HepG2 (cell line): ENCODE results near the gene RABGGTA. TPM values are rescaled to one million over a fixed set of nuclear protein-coding genes. Genes with fewer than 3 reads are reported as not detected.
A peak's percentile ranks its signal among the peaks of the same experiment; 100 is the strongest.

Experiments used
- ARID4A ChIP-seq: sonication (generic); formaldehyde crosslinking; IDR thresholded peaks from 2 replicates; pipeline ENCODE4 v1.5.0; 2020; ENCODE audit warnings: mild to moderate bottlenecking, missing genetic modification reagents, borderline replicate concordance
- BRCA1 ChIP-seq: sonication (generic); formaldehyde crosslinking; IDR thresholded peaks from 2 replicates; pipeline ENCODE4 v1.4.0; 2020; ENCODE audit warnings: missing genetic modification reagents
- CAMTA2 ChIP-seq: sonication (generic); formaldehyde crosslinking; IDR thresholded peaks from 2 replicates; pipeline ENCODE4 v1.4.0; 2020; ENCODE audit warnings: mild to moderate bottlenecking, missing genetic modification reagents, borderline replicate concordance
- CENPT ChIP-seq: sonication (generic); formaldehyde crosslinking; IDR thresholded peaks from 2 replicates; pipeline ENCODE4 v1.8.0; 2022; ENCODE audit warnings: low read depth, mild to moderate bottlenecking, moderate library complexity, missing genetic modification reagents
- DNMT3B ChIP-seq: conservative IDR thresholded peaks from 2 replicates; pipeline ENCODE4 v1.6.1; 2016; ENCODE audit warnings: missing biosample characterization, control low read depth
- HNF1A ChIP-seq, 2 experiments: sonication (generic) in 1 of 2; formaldehyde crosslinking in 1 of 2; IDR thresholded peaks; 2 replicates each; pipeline versions ENCODE4 v1.4.0 to v1.6.1; 2016 to 2020; ENCODE audit warnings: borderline replicate concordance in 1 of 2, low read depth in 1 of 2, mild to moderate bottlenecking in 1 of 2, missing genetic modification reagents in 1 of 2
- HOXD1 ChIP-seq: sonication (generic); formaldehyde crosslinking; IDR thresholded peaks from 2 replicates; pipeline ENCODE4 v1.5.0; 2020; ENCODE audit warnings: missing genetic modification reagents
- IRX3 ChIP-seq: sonication (generic); formaldehyde crosslinking; IDR thresholded peaks from 2 replicates; pipeline ENCODE4 v1.8.1; 2023; ENCODE audit warnings: mild to moderate bottlenecking, low read depth, missing genetic modification reagents, borderline replicate concordance
- MED13 ChIP-seq: sonication (generic); formaldehyde crosslinking; IDR thresholded peaks from 2 replicates; pipeline ENCODE4 v1.5.0; 2020; ENCODE audit warnings: missing genetic modification reagents
- NFE2 ChIP-seq: sonication (generic); formaldehyde crosslinking; IDR thresholded peaks from 2 replicates; pipeline ENCODE4 v1.4.0; 2020; ENCODE audit warnings: missing genetic modification reagents
- NFE2L2 ChIP-seq: fragments of 150-350 bp; IDR thresholded peaks from 2 replicates; pipeline ENCODE4 v1.6.1; 2014; ENCODE audit warnings: low read length
- PREB ChIP-seq: sonication (generic); formaldehyde crosslinking; IDR thresholded peaks from 2 replicates; pipeline ENCODE4 v1.4.0; 2020; ENCODE audit warnings: missing genetic modification reagents
- SAFB2 ChIP-seq: sonication (generic); formaldehyde crosslinking; IDR thresholded peaks from 2 replicates; pipeline ENCODE4 v1.5.1; 2020; ENCODE audit warnings: missing genetic modification reagents, low read depth, mild to moderate bottlenecking, borderline replicate concordance
- ZNF414 ChIP-seq: sonication (generic); formaldehyde crosslinking; IDR thresholded peaks from 2 replicates; pipeline ENCODE4 v1.5.0; 2020; ENCODE audit warnings: missing genetic modification reagents
- ZNF572 ChIP-seq: sonication (generic); formaldehyde crosslinking; IDR thresholded peaks from 2 replicates; pipeline ENCODE4 v1.5.1; 2020; ENCODE audit warnings: mild to moderate bottlenecking, missing genetic modification reagents
- ZNF605 ChIP-seq: sonication (generic); formaldehyde crosslinking; IDR thresholded peaks from 2 replicates; pipeline ENCODE4 v1.8.0; 2022; ENCODE audit warnings: mild to moderate bottlenecking, missing genetic modification reagents
- ZSCAN25 ChIP-seq: sonication (generic); formaldehyde crosslinking; IDR thresholded peaks from 2 replicates; pipeline ENCODE4 v1.8.0; 2022; ENCODE audit warnings: mild to moderate bottlenecking, missing genetic modification reagents
- ZSCAN30 ChIP-seq: sonication (generic); formaldehyde crosslinking; IDR thresholded peaks from 2 replicates; pipeline ENCODE4 v1.5.0; 2020; ENCODE audit warnings: mild to moderate bottlenecking, missing genetic modification reagents
- polyA plus RNA-seq, 8 experiments: library from polyadenylated mRNA; depleted of rRNA in 3 of 8; stranded (reverse) in 7 of 8; unstranded in 1 of 8; fragments of >200 nt; fragmentation: Illumina TruSeq in 4 of 8; extraction: Trizol in 4 of 8; gene quantifications; 2 replicates each; pipeline versions ENCODE4 v1.2.1 to v1.2.3, GENCODE V29; 2011 to 2016; ENCODE audit warnings: low read depth in 4 of 8, missing spikeins in 1 of 8, mixed read lengths in 1 of 8; ENCODE audit not compliant: insufficient read depth in 1 of 8
- total RNA-seq, 5 experiments: library from RNA; depleted of rRNA; stranded (reverse); fragments of >200 nt; fragmentation: Illumina TruSeq; extraction: Trizol; gene quantifications; 2 replicates each; pipeline ENCODE4 v1.2.3, GENCODE V29; 2016; ENCODE audit warnings: low read depth in 1 of 5

Gene RABGGTA
- total and polyA plus RNA-seq, 2 of the 13 experiments (the other 11 are each of a cell fraction or from before 2014, with no cell fraction given), result 57.9 to 90.8 TPM

GRCh38 chr14:24315807-24316596 is 44.6 kb upstream of the RABGGTA start (continued):
- TF ChIP-seq ZNF572 (CRISPR knock-in tag) (peak; percentile 80; the same call in 1 of the 2 replicates), NFE2 (CRISPR knock-in tag) (no peak), HOXD1 (peak; percentile 98), MED13 (peak; percentile 88; the same call in 1 of the 2 replicates), CENPT (CRISPR knock-in tag) (peak; percentile 96; the same call in 1 of the 2 replicates), BRCA1 (CRISPR knock-in tag) (peak; percentile 99), ZSCAN25 (peak; percentile 86; the same call in 1 of the 2 replicates), PREB (peak; percentile 85), DNMT3B (CRISPR knock-in tag) (0 out of 2 replicates have a peak, but pooled peaks have one; percentile 66), SAFB2 (CRISPR knock-in tag) (no peak; the same call in none of the 2 replicates), HNF1A (IDR thresholded peaks at IDR 0.05; ENCODE audit: low read depth) (no peak), HNF1A (CRISPR knock-in tag; IDR thresholded peaks at IDR 0.05; ENCODE audit: borderline replicate concordance) (peak; percentile 92), IRX3 (CRISPR knock-in tag) (peak; percentile 97), ARID4A (CRISPR knock-in tag) (no peak), ZNF605 (peak; percentile 92), CAMTA2 (CRISPR knock-in tag) (peak; percentile 78), ZSCAN30 (CRISPR knock-in tag) (no peak), ZNF414 (CRISPR knock-in tag) (no peak), NFE2L2 (0 out of 2 replicates have a peak, but pooled peaks have one; percentile 11)
